Measurements from ENCODE around the gene TCHP.

The TCHP gene

DNA sequence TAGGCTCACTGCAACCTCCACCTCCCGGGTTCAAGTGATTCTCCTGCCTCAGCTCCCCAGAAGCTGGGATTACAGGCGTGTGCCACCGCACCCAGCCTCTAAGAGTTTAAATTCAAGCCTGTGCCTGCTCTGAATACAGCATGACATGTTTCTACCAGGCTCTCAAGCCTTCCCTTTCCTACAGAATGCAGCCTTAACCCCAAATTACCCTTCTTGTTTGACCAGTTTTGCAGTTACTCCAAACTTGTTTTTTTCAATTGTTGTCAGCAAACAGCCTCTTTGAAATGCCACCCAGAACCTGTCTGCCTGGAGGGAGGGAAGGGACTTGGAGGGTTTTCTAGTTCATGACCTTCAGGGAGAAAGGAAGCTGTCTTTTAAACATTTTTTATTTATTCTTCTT lies 35.2 kb upstream of the TCHP start:
- H3K27me3 ChIP-seq (ENCODE audit: control insufficient read depth in 1 of 2, insufficient read depth in 2 of 2, low read length in 2 of 2): no peaks in the 10 kb centered on the region
- peaks cover 16 to 21% of the 10 kb centered on the region in 2 donors for H3K4me1 ChIP-seq (ENCODE audit: control insufficient read depth in 1 of 2, insufficient read depth in 2 of 2, low read length in 2 of 2)
- no peaks in the 10 kb centered on the region for H3K9me3 ChIP-seq (ENCODE audit: control insufficient read depth in 1 of 2, low read length in 2 of 2)
- H3K4me3 ChIP-seq (ENCODE audit: low read depth in 1 of 2, low read length in 2 of 2): no peak overlapping the region
- no peak overlapping the region for H3K9ac ChIP-seq (ENCODE audit: low read depth in 1 of 2, low read length in 2 of 2)
- H3K36me3 ChIP-seq (ENCODE audit: control insufficient read depth in 1 of 2, insufficient read depth in 2 of 2, low read length in 2 of 2): peaks cover 0 to 9% of the 10 kb centered on the region in 2 donors
- no peak overlapping the region for H3K27ac ChIP-seq (ENCODE audit: low read depth, low read length)

DNA sequence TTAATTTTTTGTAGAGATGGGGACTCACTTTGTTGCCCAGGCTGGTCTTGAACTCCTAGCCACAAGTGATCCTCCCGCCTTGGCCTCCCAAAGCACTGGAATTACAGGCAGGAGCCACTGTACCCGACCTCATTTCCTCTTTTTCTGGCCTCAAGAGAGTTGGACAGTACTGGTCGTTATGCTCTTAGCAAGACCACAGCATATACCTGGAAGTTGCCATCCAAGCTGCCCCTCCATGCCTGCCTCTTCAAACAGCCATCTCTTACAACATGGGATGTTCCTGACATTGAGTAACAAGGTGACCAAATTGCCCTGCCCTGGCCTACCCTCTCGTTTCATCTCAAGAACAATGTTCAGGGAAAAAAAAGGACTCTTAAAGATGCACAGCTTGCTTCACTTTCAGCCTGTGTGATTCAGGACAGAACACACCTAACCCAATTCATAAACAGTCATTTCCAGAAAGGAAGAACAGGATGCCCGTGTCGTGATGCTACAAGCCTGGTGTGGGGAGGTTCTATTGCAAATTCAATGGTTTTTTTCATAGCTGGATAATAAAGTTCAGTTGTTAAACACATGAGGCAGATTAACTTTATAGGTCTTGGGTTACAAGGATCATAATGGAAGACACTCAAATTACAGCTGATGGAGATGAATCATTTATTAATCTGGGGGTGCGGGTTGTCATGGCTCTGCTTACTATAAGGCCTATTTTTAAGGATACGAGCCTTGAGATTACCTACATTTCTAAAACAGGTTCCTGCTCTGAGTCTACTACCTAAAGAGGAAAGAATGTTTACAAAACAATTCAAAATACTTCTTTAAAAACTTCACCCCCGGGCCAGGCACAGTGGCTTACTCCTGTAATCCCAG lies 31.7 kb upstream of the TCHP start:
- no peak overlapping the region for H3K27ac ChIP-seq (ENCODE audit: low read depth, low read length)
- H3K27me3 ChIP-seq (ENCODE audit: control insufficient read depth in 1 of 2, insufficient read depth in 2 of 2, low read length in 2 of 2): no peaks in the 10 kb centered on the region
- peaks cover 3 to 6% of the 10 kb centered on the region in 2 donors for H3K36me3 ChIP-seq (ENCODE audit: control insufficient read depth in 1 of 2, insufficient read depth in 2 of 2, low read length in 2 of 2)
- no peak overlapping the region for H3K4me3 ChIP-seq (ENCODE audit: low read depth in 1 of 2, low read length in 2 of 2)
- H3K4me1 ChIP-seq (ENCODE audit: control insufficient read depth in 1 of 2, insufficient read depth in 2 of 2, low read length in 2 of 2): peaks cover 26 to 33% of the 10 kb centered on the region in 2 donors
- no peaks in the 10 kb centered on the region for H3K9me3 ChIP-seq (ENCODE audit: control insufficient read depth in 1 of 2, low read length in 2 of 2)
- H3K9ac ChIP-seq (ENCODE audit: low read depth in 1 of 2, low read length in 2 of 2): no peak overlapping the region

DNA sequence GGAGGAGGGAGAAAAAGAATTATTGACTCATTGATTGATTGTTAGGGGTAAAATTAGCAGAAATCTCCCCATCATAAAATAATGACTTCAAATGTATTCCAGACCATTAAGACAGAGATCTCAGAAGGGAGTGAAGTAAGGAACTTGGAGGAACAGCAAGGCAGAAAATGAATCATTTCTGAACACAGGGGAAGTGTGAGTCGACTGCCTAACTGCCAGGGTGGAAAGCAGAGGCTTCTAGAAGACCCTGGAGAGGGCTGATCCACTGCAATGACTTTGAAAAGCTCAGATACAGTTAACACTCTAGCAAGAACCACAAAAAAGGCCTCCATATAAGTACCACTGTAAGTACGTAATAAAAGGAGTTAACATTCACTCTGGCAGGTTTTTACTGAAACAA lies 29.4 kb upstream of the TCHP start:
- Histone ChIP-seq H3K27ac (ENCODE audit: low read depth, low read length) (no peak overlapping the region), H3K36me3 (ENCODE audit: control insufficient read depth in 1 of 2, insufficient read depth in 2 of 2, low read length in 2 of 2) (peaks cover 3 to 6% of the 10 kb centered on the region in 2 donors), H3K9me3 (ENCODE audit: control insufficient read depth in 1 of 2, low read length in 2 of 2) (no peaks in the 10 kb centered on the region), H3K9ac (ENCODE audit: low read depth in 1 of 2, low read length in 2 of 2) (no peak overlapping the region), H3K27me3 (ENCODE audit: control insufficient read depth in 1 of 2, insufficient read depth in 2 of 2, low read length in 2 of 2) (no peaks in the 10 kb centered on the region), H3K4me1 (ENCODE audit: control insufficient read depth in 1 of 2, insufficient read depth in 2 of 2, low read length in 2 of 2) (peaks cover 18 to 24% of the 10 kb centered on the region in 2 donors), H3K4me3 (ENCODE audit: low read depth in 1 of 2, low read length in 2 of 2) (no peak overlapping the region)

DNA sequence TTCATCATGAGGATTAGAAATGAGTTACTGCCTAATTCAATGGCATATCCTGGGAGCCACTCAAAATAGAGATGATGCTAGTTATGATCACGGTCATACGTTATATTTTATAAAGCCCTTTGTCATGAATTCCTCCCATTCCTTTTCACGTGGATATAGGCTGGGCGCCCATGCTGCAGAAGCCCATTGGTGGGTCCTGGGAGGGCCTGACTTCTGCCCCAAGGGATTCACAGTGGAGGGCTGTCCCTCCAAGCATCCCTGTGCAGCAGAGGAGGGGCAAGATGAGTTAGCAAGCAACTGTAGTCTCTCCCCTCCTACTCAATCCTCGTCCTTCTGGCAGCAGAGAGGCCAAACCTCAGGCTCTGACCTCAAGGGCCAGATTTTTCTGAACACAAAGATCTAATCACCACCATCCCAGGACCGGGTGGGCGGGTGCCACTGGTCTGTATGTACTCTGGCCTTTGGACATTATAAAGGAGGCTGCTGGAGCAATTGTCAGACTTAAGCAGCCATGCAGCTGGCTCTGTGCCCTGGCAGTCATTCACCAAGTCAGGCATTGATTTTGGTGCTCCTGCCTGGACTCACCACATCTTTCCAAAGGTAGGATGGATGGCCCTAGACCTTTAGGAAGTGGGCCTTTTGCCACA lies 28.3 kb upstream of the TCHP start:
- Histone ChIP-seq H3K27ac (ENCODE audit: low read depth, low read length) (no peak overlapping the region), H3K9ac (ENCODE audit: low read depth in 1 of 2, low read length in 2 of 2) (no peak overlapping the region), H3K4me1 (ENCODE audit: control insufficient read depth in 1 of 2, insufficient read depth in 2 of 2, low read length in 2 of 2) (peaks cover 22 to 24% of the 10 kb centered on the region in 2 donors), H3K9me3 (ENCODE audit: control insufficient read depth in 1 of 2, low read length in 2 of 2) (no peaks in the 10 kb centered on the region), H3K27me3 (ENCODE audit: control insufficient read depth in 1 of 2, insufficient read depth in 2 of 2, low read length in 2 of 2) (no peaks in the 10 kb centered on the region), H3K36me3 (ENCODE audit: control insufficient read depth in 1 of 2, insufficient read depth in 2 of 2, low read length in 2 of 2) (peaks cover 3 to 6% of the 10 kb centered on the region in 2 donors), H3K4me3 (ENCODE audit: low read depth in 1 of 2, low read length in 2 of 2) (no peak overlapping the region)

DNA sequence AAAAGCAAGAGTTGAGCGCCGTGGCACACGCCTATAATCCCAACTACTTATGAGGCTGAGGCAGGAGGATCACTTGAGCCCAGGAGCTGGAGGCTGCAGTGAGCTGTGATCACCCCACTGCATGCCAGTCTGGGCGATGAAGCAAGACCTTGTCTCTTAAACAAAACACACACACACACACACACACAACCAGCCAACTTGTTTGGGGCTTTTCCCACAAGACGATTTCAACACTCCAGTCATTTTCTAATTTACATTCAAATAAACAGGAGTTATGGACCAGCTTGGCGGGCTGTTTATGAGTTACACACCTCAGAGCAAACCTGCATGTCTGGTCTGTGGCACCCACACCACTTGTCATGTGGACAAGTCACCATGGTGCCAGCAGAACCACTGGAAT lies 26.4 kb upstream of the TCHP start:
- Histone ChIP-seq H3K4me1 (ENCODE audit: control insufficient read depth in 1 of 2, insufficient read depth in 2 of 2, low read length in 2 of 2) (peaks cover 29% of the 10 kb centered on the region in 2 donors), H3K27me3 (ENCODE audit: control insufficient read depth in 1 of 2, insufficient read depth in 2 of 2, low read length in 2 of 2) (no peaks in the 10 kb centered on the region), H3K9me3 (ENCODE audit: control insufficient read depth in 1 of 2, low read length in 2 of 2) (no peaks in the 10 kb centered on the region), H3K9ac (ENCODE audit: low read depth in 1 of 2, low read length in 2 of 2) (no peak overlapping the region), H3K36me3 (ENCODE audit: control insufficient read depth in 1 of 2, insufficient read depth in 2 of 2, low read length in 2 of 2) (peaks cover 3 to 6% of the 10 kb centered on the region in 2 donors), H3K4me3 (ENCODE audit: low read depth in 1 of 2, low read length in 2 of 2) (no peak overlapping the region), H3K27ac (ENCODE audit: low read depth, low read length) (no peak overlapping the region)

DNA sequence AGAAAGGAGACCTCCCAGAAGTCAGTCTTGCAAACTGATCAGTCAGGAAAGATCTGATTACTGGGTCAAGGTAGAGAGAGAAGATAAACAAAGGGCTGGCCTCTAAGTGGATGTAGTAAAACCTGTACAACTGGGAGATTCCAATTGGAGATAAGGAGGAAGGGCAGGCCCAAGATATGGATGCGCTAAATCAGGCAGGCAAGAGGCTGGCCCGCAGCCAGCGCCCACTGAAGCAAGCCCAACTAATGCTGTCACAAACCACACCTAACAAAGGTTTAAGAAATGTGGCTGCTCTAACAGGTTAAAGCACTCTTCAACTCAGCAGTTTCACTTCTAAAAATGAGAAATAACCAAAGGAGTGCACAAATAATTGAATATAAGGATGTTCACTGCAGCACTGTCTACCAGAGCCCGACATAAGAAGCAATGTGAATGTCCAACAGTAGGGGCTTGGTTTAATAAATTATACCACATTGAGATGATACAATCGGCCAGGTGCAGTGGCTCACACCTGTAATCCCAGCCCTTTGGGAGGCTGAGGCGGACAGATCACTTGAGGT lies 24.4 kb upstream of the TCHP start:
- no peaks in the 10 kb centered on the region for H3K9me3 ChIP-seq (ENCODE audit: control insufficient read depth in 1 of 2, low read length in 2 of 2)
- H3K27me3 ChIP-seq (ENCODE audit: control insufficient read depth in 1 of 2, insufficient read depth in 2 of 2, low read length in 2 of 2): no peaks in the 10 kb centered on the region
- H3K27ac ChIP-seq (ENCODE audit: low read depth, low read length): no peak overlapping the region
- peaks cover 38 to 41% of the 10 kb centered on the region in 2 donors for H3K4me1 ChIP-seq (ENCODE audit: control insufficient read depth in 1 of 2, insufficient read depth in 2 of 2, low read length in 2 of 2)
- H3K36me3 ChIP-seq (ENCODE audit: control insufficient read depth in 1 of 2, insufficient read depth in 2 of 2, low read length in 2 of 2): peaks cover 3 to 6% of the 10 kb centered on the region in 2 donors
- H3K4me3 ChIP-seq (ENCODE audit: low read depth in 1 of 2, low read length in 2 of 2): no peak overlapping the region
- no peak overlapping the region for H3K9ac ChIP-seq (ENCODE audit: low read depth in 1 of 2, low read length in 2 of 2)

DNA sequence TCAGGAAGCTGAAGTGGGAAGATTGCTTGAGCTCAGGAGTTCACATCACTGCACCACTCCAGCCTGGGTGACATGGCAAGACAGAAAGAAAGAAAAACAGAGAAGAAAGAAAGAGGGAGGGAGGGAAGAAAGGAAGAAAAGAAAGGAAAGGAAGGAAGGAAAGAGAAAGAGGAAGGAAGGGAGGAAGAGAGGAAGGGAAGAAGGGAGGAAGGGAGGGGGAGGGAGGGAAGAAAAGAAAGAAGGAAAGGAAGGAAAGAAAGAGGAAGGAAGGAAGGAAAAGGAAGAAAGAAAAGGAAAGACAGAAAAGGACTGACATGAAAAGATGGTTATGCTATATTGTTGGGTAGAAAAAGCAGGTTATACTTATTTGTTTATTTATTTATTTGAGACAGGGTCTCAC lies 23.7 kb upstream of the TCHP start:
- Histone ChIP-seq H3K27me3 (ENCODE audit: control insufficient read depth in 1 of 2, insufficient read depth in 2 of 2, low read length in 2 of 2) (no peaks in the 10 kb centered on the region), H3K36me3 (ENCODE audit: control insufficient read depth in 1 of 2, insufficient read depth in 2 of 2, low read length in 2 of 2) (peaks cover 3 to 6% of the 10 kb centered on the region in 2 donors), H3K4me3 (ENCODE audit: low read depth in 1 of 2, low read length in 2 of 2) (no peak overlapping the region), H3K4me1 (ENCODE audit: control insufficient read depth in 1 of 2, insufficient read depth in 2 of 2, low read length in 2 of 2) (peaks cover 40 to 45% of the 10 kb centered on the region in 2 donors), H3K9me3 (ENCODE audit: control insufficient read depth in 1 of 2, low read length in 2 of 2) (no peaks in the 10 kb centered on the region), H3K27ac (ENCODE audit: low read depth, low read length) (no peak overlapping the region), H3K9ac (ENCODE audit: low read depth in 1 of 2, low read length in 2 of 2) (no peak overlapping the region)

DNA sequence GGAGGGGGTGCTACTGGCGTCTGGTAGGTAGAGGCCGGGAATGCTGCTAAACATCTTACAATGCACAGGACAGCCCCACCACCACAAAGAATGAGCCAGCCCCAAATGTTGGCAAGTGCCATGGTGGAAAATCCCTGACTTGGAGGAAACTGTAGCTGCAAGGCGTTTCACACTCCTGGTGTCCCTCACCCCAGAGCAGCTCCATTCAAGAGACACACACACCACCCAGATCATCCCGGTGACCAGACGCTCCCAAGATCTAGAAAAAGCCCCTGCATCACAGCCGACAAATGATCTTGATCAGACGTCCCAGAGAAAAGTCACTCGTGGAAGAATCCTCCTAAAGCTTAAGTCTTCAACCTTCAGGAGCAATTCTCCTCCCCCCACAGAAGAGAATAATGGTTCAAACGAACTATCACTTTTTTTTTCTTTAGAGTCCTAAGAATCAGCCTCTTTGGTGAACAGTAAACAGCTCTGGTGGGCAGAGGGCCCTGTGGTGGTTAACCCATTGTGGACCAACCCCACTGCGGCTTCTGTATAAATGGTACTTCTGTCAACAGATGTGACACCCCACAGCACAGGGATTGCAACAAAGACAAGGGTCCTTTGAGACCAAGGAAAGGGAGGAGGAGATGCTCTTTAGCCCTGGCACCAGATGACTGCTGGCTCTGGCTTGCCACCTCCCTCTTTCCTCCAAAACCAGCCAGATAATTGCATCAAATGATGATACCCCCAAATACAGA lies 22.4 kb upstream of the TCHP start:
- H3K4me1 ChIP-seq (ENCODE audit: control insufficient read depth in 1 of 2, insufficient read depth in 2 of 2, low read length in 2 of 2): peaks cover 27 to 34% of the 10 kb centered on the region in 2 donors
- peaks cover 0 to under 1% of the 10 kb centered on the region in 2 donors for H3K36me3 ChIP-seq (ENCODE audit: control insufficient read depth in 1 of 2, insufficient read depth in 2 of 2, low read length in 2 of 2)
- H3K27ac ChIP-seq (ENCODE audit: low read depth, low read length): no peak overlapping the region
- H3K27me3 ChIP-seq (ENCODE audit: control insufficient read depth in 1 of 2, insufficient read depth in 2 of 2, low read length in 2 of 2): no peaks in the 10 kb centered on the region
- no peak overlapping the region for H3K9ac ChIP-seq (ENCODE audit: low read depth in 1 of 2, low read length in 2 of 2)
- no peak overlapping the region for H3K4me3 ChIP-seq (ENCODE audit: low read depth in 1 of 2, low read length in 2 of 2)
- H3K9me3 ChIP-seq (ENCODE audit: control insufficient read depth in 1 of 2, low read length in 2 of 2): no peaks in the 10 kb centered on the region

DNA sequence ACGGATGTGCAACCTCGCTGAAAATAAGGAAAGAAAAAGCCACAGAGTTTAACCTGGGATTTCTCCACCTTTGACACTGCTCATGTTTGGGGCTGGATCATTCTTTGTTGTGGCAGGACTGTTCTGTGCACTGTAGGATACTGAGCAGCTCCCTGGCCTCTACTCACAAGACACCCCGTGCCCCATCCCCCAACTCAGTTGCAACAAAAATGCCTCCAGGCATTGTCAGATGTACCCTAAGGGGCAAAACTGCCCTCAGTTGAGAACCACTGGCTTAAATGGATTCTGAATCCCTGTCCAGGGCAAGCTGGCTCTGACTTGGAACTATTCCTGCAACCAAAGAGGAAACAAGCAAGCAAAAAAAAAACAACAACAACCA lies 21.8 kb upstream of the TCHP start:
- Histone ChIP-seq H3K27ac (ENCODE audit: low read depth, low read length) (no peak overlapping the region), H3K4me1 (ENCODE audit: control insufficient read depth in 1 of 2, insufficient read depth in 2 of 2, low read length in 2 of 2) (peaks cover 26 to 34% of the 10 kb centered on the region in 2 donors), H3K9me3 (ENCODE audit: control insufficient read depth in 1 of 2, low read length in 2 of 2) (no peaks in the 10 kb centered on the region), H3K9ac (ENCODE audit: low read depth in 1 of 2, low read length in 2 of 2) (no peak overlapping the region), H3K36me3 (ENCODE audit: control insufficient read depth in 1 of 2, insufficient read depth in 2 of 2, low read length in 2 of 2) (no peaks in the 10 kb centered on the region), H3K4me3 (ENCODE audit: low read depth in 1 of 2, low read length in 2 of 2) (no peak overlapping the region), H3K27me3 (ENCODE audit: control insufficient read depth in 1 of 2, insufficient read depth in 2 of 2, low read length in 2 of 2) (no peaks in the 10 kb centered on the region)

Data from duodenal mucosa (tissue), 2 donors.